HG03066 (cell line): Measurements from ENCODE around the gene POU2AF3.

Source experiments
- ATAC-seq: cut with Tn5 transposase; IDR thresholded peaks from one replicate; pipeline ENCODE4 v1.9.1; 2021; ENCODE audit warnings: low read depth; ENCODE audit not compliant: unreplicated experiment

Gene POU2AF3

DNA sequence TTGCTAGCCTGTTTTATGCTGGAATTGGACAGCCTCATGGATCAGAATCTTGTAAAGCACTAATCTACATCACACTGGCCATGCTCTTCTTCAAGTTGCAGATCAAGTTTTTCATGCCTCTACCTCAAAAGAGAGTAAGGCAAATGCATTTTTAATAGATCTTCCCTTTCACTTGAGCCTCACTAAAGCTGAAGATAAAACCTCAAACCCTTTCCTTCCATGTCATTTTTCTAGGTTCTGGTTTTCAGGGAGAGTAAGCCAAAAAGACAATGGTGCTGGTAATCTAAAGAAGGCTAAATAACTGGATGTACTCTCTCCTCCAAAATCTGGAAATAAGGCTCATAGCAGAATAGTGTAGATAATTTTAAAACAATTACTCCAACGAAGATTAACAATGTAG lies 52.5 kb downstream of the POU2AF3 start:
- no peak for ATAC-seq

DNA sequence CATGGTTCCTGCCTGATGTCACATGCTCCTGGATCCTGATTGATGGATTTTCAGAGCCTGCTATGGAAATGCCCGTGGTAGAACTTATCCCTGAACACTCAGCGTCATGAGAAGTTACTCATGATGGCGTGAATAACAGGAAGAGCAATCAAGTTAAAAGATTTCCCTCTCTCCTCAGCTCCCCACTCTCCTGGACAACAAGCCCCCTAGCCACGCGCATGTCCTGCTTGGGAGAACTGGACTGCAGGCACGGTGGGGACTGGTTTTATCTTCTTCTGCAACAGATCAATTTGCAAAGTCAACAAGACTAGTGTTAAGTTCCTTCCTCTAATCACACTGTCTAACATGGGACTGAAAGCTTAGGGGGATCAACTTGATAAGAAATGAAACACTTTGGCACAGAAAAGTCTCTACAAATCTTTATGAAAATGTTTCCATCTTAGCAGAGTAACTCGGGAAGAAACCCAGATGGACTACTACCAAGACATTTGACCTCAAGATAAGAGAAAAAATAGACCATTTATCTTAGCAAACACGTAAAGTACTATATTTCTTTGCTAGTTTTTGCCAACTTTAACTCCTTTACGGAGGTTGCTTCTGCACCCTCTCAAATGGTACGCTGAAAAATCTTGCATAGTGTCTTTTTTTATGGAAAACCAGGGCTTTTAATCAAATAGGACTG lies 53.2 kb downstream of the POU2AF3 start:
- ATAC-seq, result no peak

DNA sequence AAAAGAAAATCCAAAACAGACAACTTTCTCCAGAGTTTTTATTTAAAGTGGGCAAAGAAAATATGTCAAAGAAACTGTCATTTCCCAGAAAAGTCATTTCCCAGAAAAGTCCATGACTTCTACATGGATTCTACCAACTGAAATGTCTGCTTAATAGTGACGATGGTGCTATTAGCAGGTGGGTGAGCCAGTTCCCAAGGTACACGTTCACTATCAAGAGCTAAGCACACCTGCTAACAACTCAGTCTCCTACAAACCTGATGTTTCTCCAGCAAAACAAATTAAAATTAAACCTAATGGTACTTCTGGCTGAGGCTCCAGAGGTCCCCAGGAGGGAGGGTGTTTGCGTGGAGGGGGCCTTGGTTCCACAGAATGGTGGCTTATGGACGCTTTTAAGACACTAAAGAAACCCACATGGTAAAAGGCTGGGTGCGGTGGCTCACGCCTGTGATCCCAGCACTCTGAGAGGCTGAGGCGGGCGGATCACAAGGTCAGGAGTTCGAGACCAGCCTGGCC lies 53.9 kb downstream of the POU2AF3 start:
- ATAC-seq, result no peak

DNA sequence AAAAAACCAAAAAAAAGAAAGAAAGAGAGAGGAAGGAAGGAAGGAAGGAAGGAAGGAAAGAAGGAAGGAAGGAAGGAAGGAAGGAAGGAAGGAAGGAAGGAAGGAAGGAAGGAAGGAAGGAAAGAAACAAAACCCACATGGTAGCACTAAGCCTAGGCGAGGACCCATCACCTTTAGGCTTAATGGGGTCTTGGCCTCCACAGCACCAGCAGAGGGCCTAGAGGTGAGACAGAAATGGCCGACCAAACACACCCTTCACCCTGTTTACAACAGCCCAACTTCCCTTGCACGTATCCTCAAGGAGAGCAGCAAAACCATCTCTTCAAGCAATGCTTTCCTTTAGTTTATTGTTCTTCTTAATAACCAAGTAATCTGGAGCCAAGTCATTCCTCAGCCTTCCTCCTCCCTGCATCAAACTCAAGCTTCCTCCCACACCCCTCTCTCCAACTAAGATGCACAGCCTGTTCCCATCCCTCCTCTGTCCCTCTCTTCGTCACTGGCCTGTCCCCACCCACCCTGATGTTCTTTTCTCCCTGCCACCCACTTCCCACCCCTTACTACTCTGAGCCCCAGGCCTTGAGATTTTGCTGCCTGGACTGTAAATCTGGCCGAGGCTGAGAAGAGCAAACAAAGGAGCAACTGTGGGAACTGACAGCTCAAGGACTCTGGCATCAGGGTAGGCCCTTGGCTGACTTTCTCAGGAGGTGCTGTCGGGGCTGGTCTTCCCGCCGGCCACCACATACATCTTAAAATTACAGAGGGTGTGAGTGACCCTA lies 54.8 kb downstream of the POU2AF3 start:
- no peak for ATAC-seq

DNA sequence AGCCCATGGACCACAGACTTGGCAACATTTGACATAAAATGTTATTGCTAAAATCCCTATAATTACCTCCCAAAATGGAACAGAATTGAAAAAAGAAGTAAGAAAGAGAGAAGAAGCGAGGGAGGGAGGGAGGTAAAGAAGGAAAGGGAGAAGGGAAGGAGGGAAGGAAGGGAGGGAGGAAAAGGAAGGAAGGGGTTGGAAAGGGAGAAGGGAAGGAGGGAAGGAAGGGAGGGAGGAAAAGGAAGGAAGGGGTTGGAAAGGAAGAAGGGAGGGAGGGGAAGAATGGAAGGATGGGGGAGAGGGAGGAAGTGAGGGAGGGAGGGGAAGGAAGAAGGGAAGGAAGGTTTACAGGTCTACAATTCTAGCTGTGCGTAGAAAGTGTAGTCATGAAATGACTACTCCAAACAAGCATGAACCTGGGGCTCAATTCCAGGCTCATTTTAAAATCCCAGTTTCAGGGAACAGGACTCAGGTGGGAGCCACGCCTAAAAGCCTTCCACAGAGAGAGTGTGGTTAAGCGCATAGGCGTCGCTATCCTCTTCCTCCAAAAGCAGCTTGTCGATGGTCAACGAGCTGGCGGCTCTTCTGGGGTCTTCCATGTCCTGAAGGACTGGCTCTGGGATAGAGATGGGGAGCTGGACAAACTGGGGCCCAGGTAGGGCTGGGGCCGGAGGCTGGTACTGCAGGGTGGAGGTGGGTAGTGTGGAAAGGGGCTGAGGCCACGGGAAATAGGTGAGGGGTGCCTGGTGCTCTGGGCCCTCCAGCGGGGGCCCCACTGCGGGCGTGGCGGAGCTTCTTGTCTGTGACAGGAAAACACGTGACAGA lies 55.6 kb downstream of the POU2AF3 start:
- ATAC-seq, result no peak

DNA sequence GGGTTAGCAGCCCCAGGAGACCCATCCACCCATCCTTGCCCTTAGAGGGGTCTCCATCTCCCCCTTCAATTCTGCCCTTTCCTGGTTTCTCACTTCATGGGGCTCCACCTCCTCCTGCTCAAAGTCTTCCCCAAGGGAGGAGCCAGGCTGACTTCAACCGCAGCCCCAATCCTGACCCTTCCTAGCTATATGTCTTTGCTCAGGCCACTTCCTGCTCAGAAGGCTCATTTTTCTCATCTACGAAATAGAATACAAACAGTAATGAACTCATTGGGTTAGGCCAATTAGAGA lies 56.2 kb downstream of the POU2AF3 start:
- no peak for ATAC-seq

DNA sequence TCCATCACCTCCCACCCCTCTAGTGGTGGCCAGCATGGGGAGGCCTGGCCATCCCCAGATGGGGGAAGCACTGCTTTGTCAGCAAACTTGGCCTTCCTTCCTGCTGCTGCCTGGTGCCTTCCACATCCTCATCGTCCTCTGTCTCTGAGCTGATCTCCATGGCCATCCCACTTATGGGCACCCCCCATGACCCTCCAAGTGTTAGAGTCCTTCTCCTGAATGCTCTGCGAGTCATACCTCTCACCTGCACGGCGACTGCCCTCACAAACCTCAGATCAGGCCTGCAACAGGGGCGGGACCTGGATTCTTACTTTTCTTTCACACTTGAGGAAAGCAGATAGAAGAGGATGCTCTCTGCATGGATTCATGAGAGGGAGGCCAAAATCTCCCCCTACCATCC lies 56.8 kb downstream of the POU2AF3 start:
- ATAC-seq, result no peak

DNA sequence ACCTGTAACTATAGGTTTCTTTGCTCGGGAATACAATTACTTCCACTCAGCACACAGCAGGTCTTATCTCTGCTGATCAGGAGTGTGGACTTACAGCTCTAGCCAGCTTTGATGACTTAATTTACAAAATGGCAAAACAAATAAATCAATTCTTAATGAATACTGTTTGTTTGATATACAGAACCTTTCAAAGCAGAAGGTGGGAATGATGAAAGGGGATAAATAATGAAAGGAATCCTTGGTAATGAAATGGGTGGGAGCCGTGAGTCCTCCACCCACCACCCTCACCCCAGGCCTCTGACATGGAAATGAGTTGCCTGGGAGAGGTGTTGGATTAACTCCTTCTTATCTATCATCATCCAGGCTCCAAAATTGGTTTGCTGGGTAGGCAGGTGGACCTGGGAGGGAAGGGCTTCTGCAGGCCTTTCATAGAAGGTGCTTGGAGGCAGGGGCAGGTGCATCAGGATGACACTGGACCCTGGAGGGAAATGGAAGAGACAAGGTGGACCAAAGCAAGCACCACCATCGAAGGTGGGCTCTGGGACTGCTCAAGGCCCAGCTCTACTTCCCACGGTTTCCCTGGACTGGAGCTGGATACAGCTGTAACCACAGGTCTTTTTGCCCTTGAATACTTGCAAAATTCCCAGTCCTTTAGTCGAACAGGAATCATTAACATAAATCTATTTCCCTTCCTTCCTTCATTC lies 57.8 kb downstream of the POU2AF3 start:
- ATAC-seq, result no peak

DNA sequence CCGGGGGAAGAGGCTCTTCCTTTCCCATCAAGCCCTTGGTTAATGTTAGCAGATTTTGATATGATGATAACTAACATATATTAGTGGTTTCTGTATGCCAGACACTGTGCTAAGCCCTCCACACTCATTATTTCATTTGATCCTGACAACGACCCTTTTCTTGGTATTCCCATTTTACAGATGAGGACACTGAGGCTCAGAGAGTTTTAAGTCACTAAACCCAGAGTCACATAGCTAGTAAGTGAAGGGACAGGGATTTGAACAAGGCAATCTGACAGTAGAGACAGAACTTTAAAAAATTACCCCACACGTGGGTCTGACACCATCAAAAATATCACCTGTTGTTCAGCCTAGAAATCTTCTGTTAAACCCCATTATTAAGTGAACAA lies 58.3 kb downstream of the POU2AF3 start:
- no peak for ATAC-seq

DNA sequence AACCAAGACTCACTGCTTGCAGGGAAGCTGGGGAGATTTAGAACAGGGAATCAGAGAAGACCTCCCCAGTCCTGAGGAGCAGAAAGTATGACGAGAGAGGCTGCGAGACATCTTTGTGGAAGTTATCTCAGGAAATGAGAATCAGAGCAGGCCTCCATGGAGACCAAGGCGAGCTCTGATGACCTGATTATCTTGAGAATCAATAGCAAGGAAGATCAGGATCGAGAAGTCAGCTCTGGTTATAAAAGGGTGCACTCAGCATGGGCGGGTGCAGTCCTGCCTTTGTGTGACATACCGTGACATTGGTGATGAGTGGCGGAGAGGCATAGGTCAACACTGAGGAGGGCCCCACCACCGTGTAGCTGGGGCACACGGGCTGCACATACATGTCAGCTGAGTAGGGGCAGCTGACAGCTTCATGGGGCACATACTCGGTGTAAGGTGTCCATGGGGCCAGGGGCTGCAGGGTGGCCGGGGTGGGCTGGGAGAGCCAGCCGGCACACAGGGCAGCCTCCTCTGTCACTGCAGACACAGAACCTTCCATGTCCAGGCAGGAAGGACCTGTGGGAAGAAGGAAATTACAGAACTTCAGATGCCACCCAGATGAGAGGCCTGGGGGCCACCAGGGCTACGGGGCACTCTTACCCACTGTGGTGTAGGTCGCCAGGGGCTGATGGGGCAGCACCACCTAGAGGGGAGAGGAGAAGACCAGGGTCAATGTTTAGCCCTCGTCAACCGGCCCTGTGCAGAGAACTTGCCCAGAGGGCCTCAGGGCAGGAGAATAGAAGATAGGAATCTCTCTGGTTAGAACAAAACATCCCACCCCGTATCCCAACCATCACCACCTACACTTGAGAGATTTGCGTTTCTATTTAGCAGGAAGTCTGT lies 59.0 kb downstream of the POU2AF3 start:
- no peak for ATAC-seq
